MM.1S (cell line): ENCODE results near the gene MED13.

ENCODE experiments used
- CTCF ChIP-seq: fragments of 300-600 bp; sonication (generic); IDR thresholded peaks from 2 replicates; pipeline ENCODE4 v1.5.1; 2016; ENCODE audit warnings: antibody characterized with exemption, low read length, mixed read lengths
- EZH2phosphoT487 ChIP-seq: fragments of 300-600 bp; sonication (generic); IDR thresholded peaks from 2 replicates; pipeline ENCODE4 v1.6.1; 2018; ENCODE audit warnings: antibody characterized with exemption, low read length

GRCh38 chr17:62043602-62044001 is 21.5 kb downstream of the MED13 start:
- TF ChIP-seq CTCF (no peak), EZH2phosphoT487 (no peak)
